AG04450 (cell line): ENCODE measurements around the gene FRMD3. TPM values are rescaled to one million over a fixed set of nuclear protein-coding genes. Genes with fewer than 3 reads are reported as not detected.

Experiments used
- CTCF ChIA-PET: fragments of 300-600, 350-600 bp; formaldehyde crosslinking; extraction: SDS; loops from one replicate; lab custom pipeline; 2022; ENCODE audit warnings: antibody characterized with exemption, inconsistent platforms; lab: Charles Lee
- POLR2A ChIA-PET: fragments of 350-600 bp; formaldehyde crosslinking; extraction: SDS; loops from one replicate; lab custom pipeline; 2021; ENCODE audit warnings: antibody characterized with exemption, inconsistent platforms; lab: Yijun Ruan, JAX
- DNase-seq: peaks from one replicate; pipeline ENCODE4 v3.0.0-alpha.2; 2011; ENCODE audit warnings: low read depth, low spot score
- H3K27ac ChIP-seq: one replicate; pipeline ENCODE4 v1.5.1; 2012; ENCODE audit warnings: low read depth, low read length, control low read depth
- H3K27me3 ChIP-seq: one replicate; pipeline ENCODE4 v1.6.0; 2012; ENCODE audit warnings: low read length; ENCODE audit not compliant: control insufficient read depth, insufficient read depth
- H3K4me3 ChIP-seq: 2 replicates; pipeline ENCODE4 v1.5.1; 2011; ENCODE audit warnings: mild to moderate bottlenecking, low read depth, low read length, control low read depth
- H3K9me3 ChIP-seq: 2 replicates; pipeline ENCODE4 v1.5.1; 2012; ENCODE audit warnings: low read length; ENCODE audit not compliant: control insufficient read depth, insufficient read depth
- polyA plus RNA-seq: library from polyadenylated mRNA; depleted of rRNA; stranded (reverse); fragments of >200 nt; gene quantifications from 2 replicates; pipeline ENCODE4 v1.2.3, GENCODE V29; 2011
- TF ChIP-seq, protein P1 (sequence below): IDR thresholded peaks from 2 replicates; pipeline ENCODE4 v1.5.1; 2011; ENCODE audit warnings: low read depth, low read length, control low read depth, inconsistent platforms

Gene FRMD3
- polyA plus RNA-seq, 1 experiment, result 0.10 TPM

- no peaks in the 10 kb centered on the region for H3K9me3 ChIP-seq
- H3K4me3 ChIP-seq, result no peak overlapping the region
- no peak for DNase-seq
- H3K27me3 ChIP-seq, result no peaks in the 10 kb centered on the region
- H3K27ac ChIP-seq, result no peak overlapping the region
- CTCF ChIA-PET, result interaction anchor here (3.9 kb wide), 1 partner anchor 9 kb away, joined by 12 read pairs; no protein-coding TSS in a partner anchor
- POLR2A ChIA-PET, result no interaction called here
- TF ChIP-seq, protein P1, sequence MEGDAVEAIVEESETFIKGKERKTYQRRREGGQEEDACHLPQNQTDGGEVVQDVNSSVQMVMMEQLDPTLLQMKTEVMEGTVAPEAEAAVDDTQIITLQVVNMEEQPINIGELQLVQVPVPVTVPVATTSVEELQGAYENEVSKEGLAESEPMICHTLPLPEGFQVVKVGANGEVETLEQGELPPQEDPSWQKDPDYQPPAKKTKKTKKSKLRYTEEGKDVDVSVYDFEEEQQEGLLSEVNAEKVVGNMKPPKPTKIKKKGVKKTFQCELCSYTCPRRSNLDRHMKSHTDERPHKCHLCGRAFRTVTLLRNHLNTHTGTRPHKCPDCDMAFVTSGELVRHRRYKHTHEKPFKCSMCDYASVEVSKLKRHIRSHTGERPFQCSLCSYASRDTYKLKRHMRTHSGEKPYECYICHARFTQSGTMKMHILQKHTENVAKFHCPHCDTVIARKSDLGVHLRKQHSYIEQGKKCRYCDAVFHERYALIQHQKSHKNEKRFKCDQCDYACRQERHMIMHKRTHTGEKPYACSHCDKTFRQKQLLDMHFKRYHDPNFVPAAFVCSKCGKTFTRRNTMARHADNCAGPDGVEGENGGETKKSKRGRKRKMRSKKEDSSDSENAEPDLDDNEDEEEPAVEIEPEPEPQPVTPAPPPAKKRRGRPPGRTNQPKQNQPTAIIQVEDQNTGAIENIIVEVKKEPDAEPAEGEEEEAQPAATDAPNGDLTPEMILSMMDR, result no peak
Measured at GRCh38 chr9:83342731-83343130, 195.5 kb downstream of the FRMD3 start.

GRCh38 chr9:83342006-83342405 is 196.2 kb downstream of the FRMD3 start:
- POLR2A ChIA-PET, result no interaction called here
- Histone ChIP-seq H3K9me3 (no peaks in the 10 kb centered on the region), H3K4me3 (no peak overlapping the region), H3K27me3 (no peaks in the 10 kb centered on the region), H3K27ac (no peak overlapping the region)
- CTCF ChIA-PET, result interaction anchor here (3.9 kb wide), 1 partner anchor 8 kb away, joined by 12 read pairs; no protein-coding TSS in a partner anchor
- TF ChIP-seq, protein P1, result no peak
- no peak for DNase-seq

DNA sequence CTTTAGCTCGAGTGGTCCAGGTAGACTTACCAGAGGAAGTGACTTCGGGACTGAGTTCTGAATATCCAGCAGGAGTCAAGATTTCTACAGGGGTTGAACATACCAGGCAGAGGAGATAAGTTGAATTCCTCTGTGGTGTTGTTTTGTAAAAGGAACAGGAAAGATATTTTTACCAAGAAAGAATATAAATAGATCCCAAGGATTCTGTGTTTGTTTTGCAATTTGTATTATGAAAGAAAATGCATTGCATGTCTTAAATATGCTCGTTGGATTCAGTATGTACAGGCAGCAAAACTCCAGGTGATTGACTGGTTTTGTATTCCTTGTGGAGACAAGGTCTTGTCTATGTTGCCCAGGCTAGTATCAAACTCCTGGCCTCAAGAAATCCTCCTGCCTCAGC is 197.8 kb downstream of the FRMD3 start:
- ChIA-PET POLR2A (no interaction called here), CTCF (no interaction called here)
- Histone ChIP-seq H3K9me3 (no peaks in the 10 kb centered on the region), H3K27ac (no peak overlapping the region), H3K4me3 (no peak overlapping the region), H3K27me3 (no peaks in the 10 kb centered on the region)
- DNase-seq, result no peak
- TF ChIP-seq, protein P1, result no peak

GRCh38 chr9:83339435-83339834 is 198.8 kb downstream of the FRMD3 start:
- no peak overlapping the region for H3K4me3 ChIP-seq
- CTCF ChIA-PET, result no interaction called here
- no peaks in the 10 kb centered on the region for H3K9me3 ChIP-seq
- no peak for DNase-seq
- H3K27ac ChIP-seq, result no peak overlapping the region
- TF ChIP-seq, protein P1, result no peak
- H3K27me3 ChIP-seq, result no peaks in the 10 kb centered on the region
- POLR2A ChIA-PET, result no interaction called here

GRCh38 chr9:83336706-83337105 is 201.5 kb downstream of the FRMD3 start:
- ChIA-PET POLR2A (no interaction called here), CTCF (interaction anchor here (4.9 kb wide), 1 partner anchor 208 kb away, joined by 27 read pairs; no protein-coding TSS in a partner anchor)
- no peak for DNase-seq
- TF ChIP-seq, protein P1, result no peak
- Histone ChIP-seq H3K27me3 (no peaks in the 10 kb centered on the region), H3K9me3 (no peaks in the 10 kb centered on the region), H3K4me3 (no peak overlapping the region), H3K27ac (no peak overlapping the region)
